KG1 (cell line): ENCODE results near the gene PLLP.
A peak's percentile ranks its signal among the peaks of the same experiment; 100 is the strongest.
"Not testable (repeated sequence)": the region's sequence is repeated elsewhere in the genome, so short reads cannot be mapped to it uniquely, and the experiment has no call there.

Source experiments
- DNase-seq: peaks from one replicate; lab custom pipeline; 2025; lab: John Stamatoyannopoulos, UW

PLLP gene

GRCh38 chr16:57303021-57303909, 18.8 kb upstream of the PLLP start:
- no peak for DNase-seq

GRCh38 chr16:57301126-57301817, 16.8 kb upstream of the PLLP start:
- no peak for DNase-seq

- DNase-seq = peak; percentile 99
Measured at GRCh38 chr16:57300387-57301125, 16.1 kb upstream of the PLLP start.

- peak; percentile 87 for DNase-seq
Measured at GRCh38 chr16:57299719-57300386, 15.4 kb upstream of the PLLP start.

- DNase-seq = no peak
Measured at GRCh38 chr16:57299009-57299718, 14.7 kb upstream of the PLLP start.

GRCh38 chr16:57297856-57298255, 13.4 kb upstream of the PLLP start:
- DNase-seq = no peak

- DNase-seq = no peak
Measured at GRCh38 chr16:57289391-57290257, 5.2 kb upstream of the PLLP start.

- no peak for DNase-seq
Measured at GRCh38 chr16:57285379-57285778, 907 bp upstream of the PLLP start.

- DNase-seq = no peak
Measured at GRCh38 chr16:57284952-57285363, 486 bp upstream of the PLLP start.

GRCh38 chr16:57283959-57284208, 588 bp downstream of the PLLP start:
- no peak for DNase-seq

GRCh38 chr16:57283214-57283958, 1.1 kb downstream of the PLLP start:
- no peak for DNase-seq

GRCh38 chr16:57282510-57283213, 1.8 kb downstream of the PLLP start:
- no peak for DNase-seq

- DNase-seq = no peak
Measured at GRCh38 chr16:57281791-57282190, 2.7 kb downstream of the PLLP start.

GRCh38 chr16:57279780-57280638, 4.5 kb downstream of the PLLP start:
- DNase-seq = no peak

GRCh38 chr16:57278494-57278893, 6.0 kb downstream of the PLLP start:
- no peak for DNase-seq

GRCh38 chr16:57277586-57277985, 6.9 kb downstream of the PLLP start:
- peak; percentile 8 for DNase-seq

- DNase-seq = no peak
Measured at GRCh38 chr16:57276596-57276995, 7.9 kb downstream of the PLLP start.

- not testable (repeated sequence) for DNase-seq
Measured at GRCh38 chr16:57275946-57276345, 8.5 kb downstream of the PLLP start.
